NCI-H146 (cell line): ENCODE data around the gene PRKAA2.
"Not testable (repeated sequence)": the region's sequence is repeated elsewhere in the genome, so short reads cannot be mapped to it uniquely, and the experiment has no call there.

Experiments used
- DNase-seq: peaks from one replicate; lab custom pipeline; 2025; lab: John Stamatoyannopoulos, UW

Gene PRKAA2

DNA sequence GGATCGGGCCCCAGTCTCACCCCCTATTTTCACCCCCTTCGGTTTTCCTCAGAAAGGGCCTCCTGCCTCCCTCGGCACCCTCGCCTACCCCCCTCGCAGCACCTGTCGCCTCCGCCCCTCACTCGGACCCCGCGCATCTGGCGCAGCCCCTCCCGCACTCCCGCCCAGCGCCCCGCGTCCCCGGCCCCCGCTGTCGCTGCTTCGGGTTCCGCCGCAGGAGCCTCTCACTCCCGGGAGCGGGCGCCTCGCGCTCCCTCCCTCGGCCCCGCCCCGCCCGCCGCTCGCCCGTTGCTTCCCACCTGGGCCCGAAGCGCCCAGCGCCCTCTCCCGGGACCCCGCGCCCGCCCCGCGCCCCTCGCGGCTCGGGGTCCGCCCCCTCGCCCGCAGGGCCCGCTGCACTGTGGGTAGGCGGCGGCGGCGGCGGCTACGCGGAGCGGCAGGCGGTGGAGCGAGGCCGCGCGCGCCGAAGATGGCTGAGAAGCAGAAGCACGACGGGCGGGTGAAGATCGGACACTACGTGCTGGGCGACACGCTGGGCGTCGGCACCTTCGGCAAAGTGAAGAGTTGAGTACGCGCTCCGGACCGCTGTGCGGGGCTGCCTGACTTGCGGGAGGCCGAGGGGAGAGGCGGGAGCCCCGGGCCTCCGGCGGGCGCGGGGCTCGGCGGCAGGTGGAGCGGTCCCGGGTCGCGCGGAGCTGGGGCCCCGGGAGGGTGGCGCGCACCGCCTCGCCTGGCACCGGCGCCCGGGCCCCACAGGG is at the start of gene PRKAA2:
Gene PRKAA2 (plus strand): TSS at position 396 of the 758 bp plus-strand sequence. CDS start 74 bp downstream, at position 470.
- peak; percentile 36 for DNase-seq

DNA sequence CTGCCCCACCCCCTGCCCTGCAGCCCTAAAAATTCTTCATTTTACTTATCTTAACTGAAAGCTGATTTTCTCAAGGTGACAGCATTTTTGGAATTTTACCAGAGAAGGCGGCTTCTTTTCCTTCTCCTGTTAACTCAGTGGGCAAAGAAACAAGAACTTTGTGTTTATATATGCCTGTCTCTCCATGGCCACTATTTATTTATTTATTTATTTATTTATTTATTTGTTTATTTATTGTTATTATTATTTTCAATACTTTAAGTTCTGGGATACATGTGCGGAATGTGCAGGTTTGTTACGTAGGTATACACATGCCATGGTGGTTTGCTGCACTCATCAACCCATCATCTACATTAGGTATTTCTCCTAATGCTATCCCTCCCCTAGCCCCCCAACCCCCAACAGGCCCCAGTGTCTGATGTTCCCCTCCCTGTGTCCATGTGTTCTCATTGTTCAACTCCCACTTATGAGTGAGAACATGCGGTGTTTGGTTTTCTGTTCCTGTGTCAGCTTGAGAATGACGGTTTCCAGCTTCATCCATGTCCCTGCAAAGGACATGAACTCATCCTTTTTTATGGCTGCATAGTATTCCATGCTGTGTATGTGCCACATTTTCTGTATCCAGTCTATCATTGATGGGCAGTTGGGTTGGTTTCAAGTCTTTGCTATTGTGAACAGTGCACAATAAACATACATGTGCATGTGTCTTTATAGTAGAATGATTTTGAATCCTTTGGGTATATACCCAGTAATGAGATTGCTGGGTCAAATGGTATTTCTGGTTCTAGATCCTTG is 49.5 kb upstream of the PRKAA2 start:
- not testable (repeated sequence) for DNase-seq

DNA sequence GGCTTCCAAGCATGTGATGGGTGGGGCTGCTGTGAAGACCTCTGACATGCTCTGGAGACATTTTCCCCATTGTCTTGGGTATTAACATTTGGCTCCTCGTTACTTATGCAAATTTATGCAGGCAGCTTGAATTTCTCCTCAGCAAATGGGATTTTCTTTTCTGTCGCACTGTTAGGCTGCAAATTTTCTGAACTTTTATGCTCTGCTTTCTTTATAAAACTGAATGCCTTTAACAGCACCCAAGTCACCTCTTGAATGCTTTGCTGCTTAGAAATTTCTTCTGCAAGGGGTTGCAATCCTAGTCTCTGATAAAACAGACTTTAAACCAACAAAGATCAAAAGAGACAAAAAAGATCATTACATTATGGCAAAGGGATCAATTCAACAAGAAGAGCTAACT is 35.0 kb upstream of the PRKAA2 start:
- DNase-seq: not testable (repeated sequence)

DNA sequence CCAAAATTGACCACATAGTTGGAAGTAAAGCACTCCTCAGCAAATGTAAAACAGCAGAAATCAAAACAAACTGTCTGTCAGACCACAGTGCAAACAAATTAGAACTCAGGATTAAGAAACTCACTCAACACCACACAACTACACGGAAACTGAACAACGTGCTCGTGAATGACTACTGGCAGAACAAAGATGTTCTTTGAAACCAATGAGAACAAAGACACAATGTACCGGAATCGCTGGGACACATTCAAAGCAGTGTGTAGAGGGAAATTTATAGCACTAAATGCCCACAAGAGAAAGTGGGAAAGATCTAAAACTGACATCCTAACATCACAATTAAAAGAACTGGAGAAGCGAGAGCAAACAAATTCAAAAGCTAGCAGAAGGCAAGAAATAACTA is 34.3 kb upstream of the PRKAA2 start:
- not testable (repeated sequence) for DNase-seq

DNA sequence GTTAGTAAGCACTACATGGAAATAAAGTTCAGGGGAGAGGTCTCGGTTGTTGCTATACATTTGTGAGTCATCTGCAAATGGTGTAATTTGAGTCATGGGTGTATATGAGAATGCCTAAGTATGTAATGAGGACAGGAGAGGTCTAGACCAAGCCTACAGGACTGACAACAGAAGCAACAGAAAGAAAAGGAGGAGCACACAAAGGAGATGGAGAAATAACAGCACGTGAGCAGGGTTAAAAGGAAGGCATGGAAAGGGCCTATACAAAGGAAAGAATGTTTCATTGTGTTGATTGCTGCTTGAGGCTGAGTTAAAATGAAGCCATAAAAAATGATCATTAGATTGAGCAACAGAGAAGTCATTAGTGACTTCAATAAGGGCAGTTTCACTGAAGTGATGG is 28.0 kb upstream of the PRKAA2 start:
- DNase-seq: no peak

DNA sequence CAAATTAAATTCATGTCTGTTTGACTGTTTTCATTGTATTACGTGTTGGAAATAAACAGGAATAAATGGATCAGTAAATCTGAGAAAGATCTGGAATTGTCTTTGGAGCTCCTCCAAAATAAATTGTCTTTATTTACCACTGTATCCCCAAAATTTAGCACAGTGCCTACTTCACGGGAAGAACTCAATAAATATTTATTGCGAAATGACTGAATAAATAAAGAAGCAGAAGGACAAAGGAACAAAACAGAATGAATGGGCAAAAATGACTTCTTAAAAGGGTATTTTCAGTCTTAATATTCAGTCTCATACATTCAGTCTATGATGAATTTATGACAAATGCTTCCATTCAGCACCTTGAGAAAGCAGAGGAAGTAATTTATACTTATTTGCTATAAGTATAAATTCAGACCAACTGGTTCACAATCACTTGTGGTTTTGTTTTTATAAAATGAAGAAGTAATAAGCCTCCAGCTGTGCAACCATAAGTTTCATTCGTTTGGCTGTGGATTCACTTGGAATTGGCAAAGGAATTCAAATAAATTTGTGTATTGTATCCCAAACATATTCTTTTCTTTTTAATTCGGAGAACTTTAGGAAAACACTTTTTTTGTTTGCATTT is 19.2 kb upstream of the PRKAA2 start:
- DNase-seq: no peak

DNA sequence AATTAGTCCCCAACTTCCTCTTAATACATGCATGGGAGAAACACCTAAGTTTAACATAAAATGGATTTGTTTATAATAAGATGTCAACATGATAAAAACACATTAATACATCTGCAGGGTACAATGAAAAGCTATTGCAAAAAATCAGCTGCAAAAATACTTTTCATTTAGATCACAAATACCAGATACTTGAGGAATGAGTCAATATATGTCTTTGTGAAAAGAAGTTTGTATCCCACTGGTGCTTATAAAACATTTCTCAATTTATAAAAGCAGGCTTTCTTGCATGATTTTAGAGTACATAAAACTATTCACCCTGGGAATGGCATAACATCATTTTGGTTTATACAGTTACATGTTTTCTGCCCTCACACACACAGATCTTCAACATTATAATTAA is 18.6 kb upstream of the PRKAA2 start:
- DNase-seq: no peak

DNA sequence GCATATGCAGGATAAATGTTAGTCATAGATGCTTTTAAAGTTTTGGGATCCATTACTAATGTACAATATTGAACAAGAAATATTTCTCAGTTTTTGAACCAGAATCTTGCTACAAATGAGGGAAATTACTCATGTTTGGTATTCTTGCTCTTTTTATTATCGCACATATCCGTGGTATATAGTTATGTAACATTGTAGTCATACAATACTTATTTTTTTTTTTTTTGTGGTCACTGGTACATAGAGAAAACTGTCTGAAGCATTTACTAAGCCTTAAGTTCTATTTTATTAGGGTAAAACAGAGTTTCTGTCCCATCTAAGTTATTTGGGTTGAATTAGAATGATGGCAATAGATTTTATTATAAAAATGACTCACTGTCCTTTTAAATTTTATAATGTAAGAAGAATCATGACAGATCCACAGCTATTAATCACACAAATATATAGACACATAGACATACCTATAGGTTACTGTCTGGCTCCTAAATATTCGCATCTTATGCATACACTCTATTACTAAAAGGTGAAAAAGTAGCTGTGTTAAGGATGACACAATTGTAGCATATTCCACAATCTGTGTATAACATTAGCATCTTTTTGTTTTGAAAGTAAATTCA is 18.0 kb upstream of the PRKAA2 start:
- no peak for DNase-seq

DNA sequence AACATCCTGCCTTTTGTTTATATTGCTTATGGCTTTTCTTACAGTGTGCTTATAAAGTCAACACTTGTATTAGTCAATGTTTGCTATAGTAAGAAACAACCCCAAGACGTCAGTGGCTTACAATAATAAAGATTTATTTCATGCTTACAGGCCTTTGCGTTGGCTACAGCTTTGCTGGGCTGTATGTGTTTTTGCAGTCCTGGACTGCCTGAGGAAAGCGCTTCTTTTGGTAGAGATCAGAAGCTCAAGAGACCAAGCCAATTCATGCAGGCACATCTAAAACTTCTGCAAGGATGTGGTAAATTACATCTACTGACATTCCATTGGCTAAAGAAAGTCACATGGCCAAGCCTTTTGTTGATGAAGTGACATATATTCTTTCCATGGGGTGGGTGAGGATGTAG is 17.5 kb upstream of the PRKAA2 start:
- DNase-seq: no peak

DNA sequence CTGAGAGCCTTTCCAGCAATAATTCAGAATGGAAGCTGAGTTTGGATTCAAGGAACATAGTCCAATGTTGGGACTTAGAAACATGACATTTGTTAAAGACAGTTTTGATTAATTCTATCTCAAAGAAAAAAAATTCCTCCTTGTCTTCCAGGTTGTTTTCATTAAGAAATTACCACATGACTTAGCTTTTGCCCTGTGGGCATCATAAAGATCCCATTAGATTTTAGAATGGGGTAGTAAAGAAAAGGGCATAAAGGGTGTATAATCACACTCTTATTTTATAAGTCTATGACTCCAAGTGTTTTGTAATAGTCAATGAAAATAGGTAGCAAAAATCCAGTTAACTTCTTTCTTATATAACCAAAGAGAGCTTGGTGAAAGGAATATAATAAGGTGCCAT is 14.3 kb upstream of the PRKAA2 start:
- DNase-seq: no peak

DNA sequence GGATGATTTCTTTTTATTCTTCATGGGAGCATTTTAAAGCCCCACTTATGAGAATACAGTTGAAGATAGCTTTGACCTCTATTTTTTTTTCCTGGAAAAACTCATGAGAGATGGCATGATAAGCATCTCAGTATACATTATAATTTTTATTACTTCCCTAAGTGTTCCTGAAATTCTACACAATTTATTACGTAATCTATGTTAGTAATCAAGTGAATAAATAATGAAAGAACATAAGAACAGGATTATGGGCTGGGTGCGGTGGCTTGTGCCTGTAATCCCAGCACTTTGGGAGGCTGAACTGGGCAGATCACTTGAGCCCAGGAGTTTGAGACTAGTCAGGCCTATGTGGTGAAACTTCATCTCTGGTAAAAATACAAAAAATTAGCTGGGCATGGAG is 13.2 kb upstream of the PRKAA2 start:
- no peak for DNase-seq

DNA sequence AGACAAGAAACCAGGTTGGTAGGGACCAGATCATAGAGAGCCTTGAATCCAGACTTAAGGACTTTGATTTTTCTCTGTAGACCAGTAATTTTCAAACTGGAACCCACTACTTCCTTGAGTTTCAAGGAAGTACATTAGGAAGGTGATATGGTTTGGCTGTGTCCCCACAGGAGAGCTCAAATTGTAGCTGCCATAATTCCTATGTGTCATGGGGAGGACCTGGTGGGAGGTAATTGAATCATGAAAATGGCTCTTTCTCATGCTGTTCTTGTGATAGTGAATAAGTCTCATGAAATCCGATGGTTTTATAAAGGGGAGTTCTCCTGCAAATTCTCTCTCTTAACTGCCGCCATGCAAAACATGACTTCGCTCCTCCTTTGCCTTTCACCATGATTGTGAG is 10.1 kb upstream of the PRKAA2 start:
- no peak for DNase-seq

DNA sequence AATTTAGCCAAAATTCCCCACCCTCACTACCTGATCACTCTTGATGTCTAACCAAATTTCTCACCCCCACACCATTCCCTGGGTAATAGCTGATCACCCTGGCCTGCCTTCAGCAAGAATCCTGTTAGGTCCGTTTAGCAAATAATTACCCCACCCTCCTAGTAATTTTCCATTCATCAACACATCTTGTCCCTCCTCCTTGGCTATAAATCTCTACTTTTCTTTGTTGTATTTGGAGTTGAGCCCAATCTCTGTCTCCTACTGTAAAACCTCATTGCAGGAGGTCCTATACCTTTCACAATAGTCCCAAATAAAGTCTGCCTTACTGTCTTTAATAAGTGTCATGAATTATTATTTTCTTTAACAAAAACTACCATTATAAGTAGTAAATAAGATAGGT is 6.9 kb upstream of the PRKAA2 start:
- DNase-seq: no peak

DNA sequence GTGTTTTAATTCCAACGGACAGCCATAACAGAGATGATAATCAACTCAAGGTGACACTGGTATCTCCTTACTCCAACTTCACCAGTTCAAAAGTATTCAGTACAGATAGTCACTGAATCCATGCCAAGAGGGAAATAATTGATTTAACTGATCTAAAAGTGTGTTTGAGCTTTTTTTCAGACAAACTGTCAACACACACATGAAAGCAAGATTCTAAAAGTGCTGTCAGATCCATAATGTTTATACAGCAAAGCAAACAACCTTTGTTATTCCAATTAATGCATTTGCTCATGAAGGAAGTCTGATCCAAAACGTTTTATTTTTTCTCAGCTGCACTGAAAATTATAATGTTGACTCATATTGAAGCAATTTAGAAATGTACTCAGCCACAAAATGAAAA is 5.9 kb upstream of the PRKAA2 start:
- no peak for DNase-seq

DNA sequence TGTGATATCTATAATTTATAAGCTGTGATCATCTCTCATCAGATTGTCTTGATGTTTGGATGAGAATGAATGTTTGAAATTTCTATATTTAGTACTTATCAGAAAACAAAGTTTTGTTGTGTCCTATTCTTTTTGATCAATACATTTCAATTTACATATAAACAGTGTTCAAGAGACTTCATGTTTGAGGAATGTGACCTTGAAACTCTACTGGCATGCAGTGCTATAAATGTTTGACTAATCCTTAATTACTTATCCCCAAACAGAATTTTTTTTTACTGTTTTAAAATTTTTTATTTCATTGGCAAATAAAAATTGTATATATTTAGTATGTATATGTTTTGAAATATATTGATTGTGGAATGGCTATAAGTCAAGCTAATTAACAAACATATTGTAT is 1.5 kb upstream of the PRKAA2 start:
- DNase-seq: no peak

DNA sequence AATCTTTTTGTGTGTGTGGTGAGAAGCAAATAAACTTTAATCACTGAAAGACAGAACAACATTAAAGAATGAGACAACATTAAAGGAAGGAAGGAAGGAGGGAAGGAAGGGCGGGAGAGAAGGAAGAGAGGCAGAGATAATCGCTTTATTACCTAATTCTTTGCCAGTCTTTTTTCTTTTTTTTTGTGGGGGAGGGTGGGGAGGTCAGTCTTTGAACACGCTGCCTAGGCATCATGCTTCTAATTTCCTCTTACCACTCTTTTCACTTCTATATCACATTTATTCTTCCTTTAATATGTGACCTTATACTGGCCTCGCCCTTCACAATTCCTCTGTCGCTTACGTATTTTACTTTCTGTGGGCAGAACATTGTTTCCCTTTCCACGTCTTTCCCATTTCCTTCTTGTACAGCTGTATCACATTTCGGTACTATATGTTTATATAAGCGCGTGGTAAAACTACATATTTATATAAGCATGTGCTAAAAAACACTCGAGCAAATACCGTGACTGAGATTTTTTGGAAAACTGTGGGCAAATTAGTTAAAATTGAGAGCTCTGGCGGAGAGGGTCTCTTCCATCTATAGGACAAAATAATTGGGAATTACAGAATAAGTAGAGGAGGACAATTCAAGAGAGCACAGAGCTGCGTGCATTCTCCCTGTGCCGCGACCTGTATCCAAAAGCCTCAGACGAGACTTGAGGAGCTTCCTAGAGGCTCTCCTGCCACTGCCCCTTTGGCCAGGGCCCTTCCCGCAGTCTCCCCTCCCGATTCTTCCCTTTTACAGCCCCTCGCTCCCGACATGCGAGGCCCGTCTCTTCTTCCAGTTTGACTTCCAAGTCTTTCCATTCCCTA is 823 bp upstream of the PRKAA2 start:
- peak; percentile 0 for DNase-seq

DNA sequence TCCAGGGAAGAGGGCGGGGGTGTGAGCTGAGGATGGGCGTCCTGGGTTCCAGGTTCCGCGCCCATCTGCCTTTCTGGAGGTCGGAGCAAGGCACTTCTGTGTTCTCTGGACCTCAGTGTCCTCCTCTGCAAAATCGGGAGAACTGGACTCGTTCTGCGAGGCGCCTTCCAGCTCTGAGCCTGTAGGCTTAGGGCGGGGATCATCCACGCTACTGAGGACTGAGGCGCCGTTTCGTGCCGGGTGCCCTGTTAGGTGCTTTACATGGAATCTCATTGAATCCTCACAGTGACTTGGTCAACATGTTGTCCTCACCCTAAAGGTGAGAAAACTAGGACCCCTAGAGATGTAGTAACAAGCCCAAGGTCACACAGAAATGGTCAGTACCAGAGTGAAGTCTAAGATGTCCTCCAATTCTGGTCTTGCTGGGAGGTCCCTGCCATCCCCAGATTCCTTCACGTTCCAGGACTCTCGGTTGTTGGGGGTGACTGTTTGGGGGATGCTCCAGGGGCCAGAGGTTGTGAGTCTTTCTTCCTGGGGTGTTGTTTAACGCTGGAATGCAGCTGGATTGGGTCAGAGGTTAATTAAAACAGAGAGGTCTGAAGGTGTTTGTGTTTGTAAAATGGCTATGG is 677 bp downstream of the PRKAA2 start:
- no peak for DNase-seq

DNA sequence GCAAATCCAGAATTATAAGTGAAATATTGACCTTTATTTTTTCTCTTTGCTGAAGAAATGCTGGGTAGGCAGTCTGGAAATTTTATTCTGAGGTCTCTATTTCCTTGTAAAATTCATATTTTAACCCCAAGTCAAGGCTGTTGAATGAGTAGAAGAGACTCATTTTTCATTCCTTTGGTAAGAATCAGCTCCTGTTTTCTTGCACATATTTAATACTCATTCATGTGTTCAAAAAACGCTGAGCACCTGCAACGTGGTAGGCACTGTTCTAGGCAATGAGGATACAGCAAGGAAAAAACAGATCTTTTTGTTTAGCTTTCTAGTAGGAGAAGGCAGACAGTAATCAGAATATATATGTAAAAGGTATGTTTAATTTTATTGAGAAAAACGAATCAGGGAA is 1.5 kb downstream of the PRKAA2 start:
- DNase-seq: no peak

DNA sequence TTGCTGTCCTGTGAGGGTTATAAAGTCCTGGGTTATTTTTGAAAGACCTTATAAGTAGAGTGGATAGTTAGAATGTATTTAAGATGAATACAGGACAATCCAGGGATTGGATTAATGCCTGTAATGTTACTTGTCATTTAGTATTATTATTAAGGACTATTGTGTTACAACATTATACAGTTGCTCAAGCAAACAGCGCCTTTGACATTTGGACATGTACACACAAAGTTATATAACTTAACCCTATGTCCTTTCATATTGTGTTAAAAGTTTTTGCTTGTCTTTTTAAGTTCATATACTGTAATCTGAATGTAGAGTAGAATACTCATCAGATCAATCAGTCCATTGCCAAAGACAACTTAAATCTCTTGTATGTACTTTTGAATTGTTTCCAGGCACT is 2.0 kb downstream of the PRKAA2 start:
- DNase-seq: no peak

DNA sequence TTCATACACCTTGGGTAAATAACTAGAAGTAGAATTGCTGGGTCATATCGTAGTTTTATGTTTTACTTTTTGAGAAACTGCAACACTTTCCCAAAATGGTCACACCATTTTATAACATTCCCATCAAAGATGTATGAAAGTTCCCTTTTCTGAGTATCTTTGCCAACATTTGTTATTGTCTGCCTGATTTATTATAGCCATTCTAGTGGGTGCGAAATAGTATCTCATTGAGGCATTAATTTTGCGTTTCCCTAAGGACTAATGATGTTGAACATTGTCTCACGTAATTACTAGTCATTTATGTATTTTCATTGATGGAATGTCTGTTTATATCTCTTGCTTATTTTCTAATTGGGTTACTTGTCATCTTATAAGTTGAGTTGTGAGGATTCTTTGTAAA is 3.4 kb downstream of the PRKAA2 start:
- DNase-seq: no peak
